NCI-H1105 (cell line): ENCODE results near the gene ADD1.

ENCODE experiments used
- DNase-seq: peaks from one replicate; lab custom pipeline; 2025; lab: John Stamatoyannopoulos, UW

ADD1 gene

DNA sequence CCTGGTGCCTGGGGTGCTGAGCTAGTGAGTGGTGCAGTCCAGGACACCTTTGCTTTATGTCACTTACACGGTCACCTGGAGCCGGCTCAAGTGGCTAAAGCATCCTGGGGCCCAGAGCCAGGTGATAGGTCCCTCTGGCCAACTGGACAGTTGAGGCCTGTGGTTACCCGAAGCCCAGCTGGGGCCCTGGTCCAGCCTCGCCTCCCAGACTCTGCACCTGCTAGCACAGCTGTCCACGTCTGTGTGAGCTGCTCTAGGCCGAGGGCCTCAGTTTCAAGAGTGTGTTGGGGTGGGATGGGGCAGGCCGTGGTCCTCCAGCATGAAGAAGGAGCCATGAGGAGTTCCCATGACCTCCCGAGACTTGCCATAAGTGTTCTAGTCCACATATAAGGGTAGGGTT lies 7.7 kb upstream of the ADD1 start:
- DNase-seq, result no peak

DNA sequence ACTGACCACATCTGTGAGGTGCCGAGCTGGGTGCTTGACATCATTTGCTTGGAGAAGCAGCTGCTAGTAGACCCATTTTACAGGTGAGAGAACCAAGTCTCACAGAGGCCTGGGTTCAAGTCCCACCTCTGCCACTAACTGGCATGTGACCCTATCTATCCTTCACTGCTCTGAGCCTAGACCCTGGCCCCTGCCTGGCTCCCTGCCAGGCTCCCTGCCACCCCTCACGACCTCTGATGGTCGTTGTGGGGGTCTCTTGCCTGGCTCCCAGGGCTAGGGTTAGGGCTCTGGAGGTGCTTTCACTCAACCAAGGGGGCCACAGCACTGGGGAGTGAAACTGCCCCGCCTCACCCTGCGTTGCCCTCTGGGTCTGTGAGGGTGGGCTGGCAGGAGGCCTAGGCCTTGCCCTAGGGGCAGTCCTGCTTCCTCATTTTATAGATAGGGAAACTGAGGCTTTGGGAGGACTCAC lies 7.2 kb upstream of the ADD1 start:
- no peak for DNase-seq

DNA sequence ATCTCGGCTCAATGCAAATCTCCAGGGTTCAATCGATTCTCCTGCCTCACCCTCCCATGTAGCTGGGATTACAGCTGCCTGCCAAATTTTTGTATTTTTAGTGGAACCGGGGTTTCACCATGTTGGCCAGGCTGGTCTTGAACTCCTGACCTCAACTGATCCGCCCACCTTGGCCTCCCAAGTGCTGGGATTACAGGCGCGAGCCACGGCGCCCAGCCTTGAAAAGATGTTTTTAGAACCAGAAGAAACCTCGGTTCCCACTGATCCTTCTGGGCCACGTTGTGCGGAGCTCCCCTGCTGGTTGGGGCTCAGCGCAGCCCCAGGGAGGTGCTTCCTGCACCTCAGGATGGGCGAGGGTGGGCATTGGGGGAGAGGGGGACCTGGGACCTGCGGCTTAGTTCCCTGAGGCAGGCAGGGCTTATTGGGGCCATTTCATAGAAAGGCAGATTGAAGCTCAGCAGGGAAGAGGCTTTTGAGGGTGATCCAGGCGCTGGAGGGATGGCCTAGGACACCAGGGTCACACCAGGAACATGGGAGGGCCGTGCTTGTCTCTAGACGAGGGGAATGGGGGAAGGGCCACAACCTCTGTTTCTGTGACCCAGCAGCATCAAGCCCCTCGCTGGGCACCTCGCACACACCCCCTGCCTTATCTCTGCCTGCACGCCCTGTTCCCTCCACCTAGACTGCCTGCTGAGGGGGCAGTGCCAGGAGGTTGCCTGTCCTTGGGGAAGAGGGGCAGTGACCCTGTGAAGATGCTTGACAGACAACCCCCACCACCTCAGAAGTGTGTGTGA lies 6.3 kb upstream of the ADD1 start:
- DNase-seq, result no peak

DNA sequence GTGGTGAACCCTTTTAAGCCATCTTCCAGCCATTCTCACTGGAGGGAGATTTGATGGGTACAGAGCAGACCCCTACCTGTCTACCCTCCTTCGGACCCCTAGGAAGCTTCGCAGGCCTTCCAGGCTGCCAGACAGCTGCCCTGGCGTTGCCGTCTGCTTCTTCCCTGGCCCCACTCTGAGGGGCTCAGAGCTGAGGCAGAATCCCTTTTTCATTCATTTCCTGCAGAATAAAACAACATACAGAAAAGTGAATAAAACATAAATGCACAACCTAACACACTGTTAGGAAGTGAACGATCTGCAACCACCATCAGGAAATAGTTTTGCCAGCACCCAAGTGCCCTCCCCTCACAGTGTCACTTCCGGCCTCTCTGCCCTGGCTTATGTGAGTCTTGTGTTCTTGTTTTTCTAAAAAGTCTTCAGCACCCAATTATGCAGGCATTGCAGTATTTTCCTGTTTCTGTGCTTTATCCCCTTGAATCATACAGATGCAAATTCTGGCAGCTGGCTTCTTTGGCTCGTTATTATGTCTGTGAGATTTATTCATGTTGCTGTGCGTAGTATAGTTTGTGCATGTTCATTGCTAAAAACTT lies 5.6 kb upstream of the ADD1 start:
- DNase-seq, result no peak

DNA sequence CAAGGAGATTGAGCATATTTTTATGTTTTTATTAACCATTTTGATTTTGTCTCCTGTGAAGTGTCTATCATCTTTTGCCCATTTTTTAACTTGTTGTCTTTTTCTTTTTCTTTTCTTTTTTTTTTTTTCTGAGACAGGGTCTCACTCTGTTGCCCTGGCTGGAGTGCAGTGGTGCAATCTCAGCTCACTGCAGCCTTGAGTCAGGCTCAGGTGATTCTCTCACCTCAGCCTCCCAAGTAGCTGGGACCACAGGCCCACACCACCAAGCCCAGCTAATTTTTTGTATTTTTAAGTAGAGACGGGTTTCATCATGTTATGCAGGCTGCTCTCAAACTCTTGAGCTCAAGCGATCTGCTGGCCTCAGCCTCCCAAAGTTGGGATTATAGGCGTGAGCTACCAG lies 4.6 kb upstream of the ADD1 start:
- DNase-seq, result no peak

DNA sequence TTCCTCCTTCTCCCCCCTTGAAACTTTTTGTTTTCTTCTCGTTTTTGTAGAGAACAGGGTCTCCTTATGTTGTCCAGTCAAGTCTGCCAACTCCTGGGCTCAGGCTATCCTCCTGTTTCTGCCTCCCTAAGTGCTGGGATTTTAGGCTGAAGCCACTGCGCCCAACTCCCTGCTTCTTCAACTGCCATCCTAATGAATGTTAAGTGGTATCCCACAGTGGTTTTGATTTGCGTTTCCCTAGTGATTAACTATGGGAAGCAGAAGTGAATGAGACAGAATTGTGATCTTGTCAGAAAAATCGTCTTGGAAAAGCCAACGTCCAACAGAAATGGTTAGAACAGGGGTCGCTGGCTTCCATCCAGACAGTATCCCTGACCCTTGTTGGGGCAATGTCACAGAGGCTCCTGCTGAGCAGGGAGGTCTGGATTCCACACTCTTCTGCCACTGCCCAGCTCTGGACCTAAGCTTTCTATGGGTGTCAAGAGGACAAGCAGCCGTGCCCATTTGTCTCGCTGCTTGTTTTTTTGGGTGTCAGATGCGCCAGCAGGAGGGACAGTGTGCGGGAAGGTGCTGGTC lies 869 bp upstream of the ADD1 start:
- no peak for DNase-seq

DNA sequence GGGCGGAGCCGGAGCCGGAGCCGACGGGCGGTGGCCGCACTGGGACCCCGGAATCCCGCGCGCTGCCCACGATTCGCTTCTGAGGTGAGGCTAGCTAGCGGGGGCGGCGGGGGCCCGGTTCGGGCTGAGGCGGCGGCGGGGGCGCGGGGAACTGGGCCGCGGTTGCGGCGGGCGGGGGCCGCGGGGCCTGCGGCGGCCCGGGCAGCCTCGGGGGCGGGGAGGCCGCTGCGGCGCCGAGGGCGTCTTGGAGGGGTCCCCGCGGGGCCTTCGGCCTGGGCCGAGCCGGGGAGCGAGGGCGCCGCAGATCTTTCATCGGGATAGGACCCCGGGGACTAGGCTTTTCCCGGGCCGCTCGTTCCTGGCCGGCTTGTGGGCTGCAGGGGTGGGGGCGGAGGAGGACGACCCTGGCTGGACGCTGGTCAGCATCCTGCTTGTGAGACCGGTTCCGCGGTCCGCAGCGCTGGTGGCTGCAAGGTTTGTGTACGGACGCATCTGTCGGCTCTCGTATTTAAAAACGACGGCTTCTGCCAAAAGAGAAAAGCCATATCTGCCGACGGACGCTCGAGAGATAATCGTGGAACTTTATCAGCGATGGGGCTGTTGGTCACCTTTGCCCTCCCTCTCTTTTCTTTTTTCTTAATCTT lies 419 bp downstream of the ADD1 start:
- DNase-seq, result no peak

DNA sequence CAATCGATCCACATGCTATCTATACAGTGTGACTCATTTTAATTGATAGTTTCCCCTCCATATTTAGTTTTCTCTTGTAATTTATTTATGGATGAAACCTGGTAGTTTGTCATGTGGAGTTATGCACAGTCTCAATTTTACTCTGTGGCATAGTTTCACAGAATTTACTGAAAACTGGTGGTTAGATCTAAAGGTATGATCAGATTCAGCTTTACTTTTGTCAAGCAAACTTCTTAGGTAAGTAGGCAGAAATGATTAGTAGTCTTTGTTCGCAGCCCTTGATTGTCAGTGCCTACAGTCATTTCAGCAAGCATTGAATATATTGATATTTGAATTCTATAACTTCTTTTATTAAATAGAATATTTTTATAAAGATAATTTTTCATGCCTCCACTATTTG lies 2.5 kb downstream of the ADD1 start:
- no peak for DNase-seq

DNA sequence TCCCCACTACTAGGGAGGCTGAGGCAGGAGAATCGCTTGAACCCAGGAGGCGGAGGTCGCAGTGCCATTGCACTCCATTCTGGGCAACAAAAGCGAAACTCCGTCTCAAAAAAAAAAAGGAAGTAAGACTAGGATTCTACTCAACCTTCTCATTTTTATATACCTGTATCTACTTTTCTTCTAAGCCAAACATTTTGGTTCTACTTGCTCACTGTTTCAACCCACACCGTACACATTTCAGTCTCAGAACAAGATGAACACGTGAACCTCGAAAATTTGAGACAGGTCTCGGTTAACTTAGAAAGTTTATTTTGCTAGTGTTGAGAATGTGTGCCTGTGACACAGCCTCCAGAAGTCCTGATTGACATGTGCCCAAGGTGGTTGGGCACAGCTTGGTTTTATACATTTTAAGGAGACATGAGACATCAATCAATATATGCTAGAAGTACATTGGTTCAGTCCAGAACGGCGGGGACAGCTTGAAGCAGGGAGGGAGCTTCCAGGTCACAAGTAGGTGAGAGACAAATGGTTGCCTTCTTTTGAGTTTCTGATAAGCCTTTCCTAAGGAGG lies 3.7 kb downstream of the ADD1 start:
- no peak for DNase-seq

DNA sequence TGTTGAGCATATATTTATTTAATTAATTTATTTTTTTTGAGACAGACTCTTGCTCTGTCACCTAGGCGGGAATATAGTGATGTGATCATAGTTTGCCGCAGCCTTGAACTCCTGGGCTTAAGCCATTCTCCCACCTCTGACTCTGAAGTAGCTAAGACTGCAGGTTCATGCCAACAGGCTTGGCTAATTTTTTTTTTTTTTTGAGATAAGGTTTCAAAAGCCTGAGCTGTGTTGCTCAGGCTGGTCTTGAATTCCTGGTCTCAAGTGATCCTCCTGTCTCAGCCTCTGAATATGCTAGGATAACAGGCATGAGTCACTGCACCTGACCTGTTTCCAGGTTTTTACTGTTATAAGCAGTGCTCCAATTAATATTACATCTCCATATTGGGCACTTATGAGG lies 4.8 kb downstream of the ADD1 start:
- no peak for DNase-seq

DNA sequence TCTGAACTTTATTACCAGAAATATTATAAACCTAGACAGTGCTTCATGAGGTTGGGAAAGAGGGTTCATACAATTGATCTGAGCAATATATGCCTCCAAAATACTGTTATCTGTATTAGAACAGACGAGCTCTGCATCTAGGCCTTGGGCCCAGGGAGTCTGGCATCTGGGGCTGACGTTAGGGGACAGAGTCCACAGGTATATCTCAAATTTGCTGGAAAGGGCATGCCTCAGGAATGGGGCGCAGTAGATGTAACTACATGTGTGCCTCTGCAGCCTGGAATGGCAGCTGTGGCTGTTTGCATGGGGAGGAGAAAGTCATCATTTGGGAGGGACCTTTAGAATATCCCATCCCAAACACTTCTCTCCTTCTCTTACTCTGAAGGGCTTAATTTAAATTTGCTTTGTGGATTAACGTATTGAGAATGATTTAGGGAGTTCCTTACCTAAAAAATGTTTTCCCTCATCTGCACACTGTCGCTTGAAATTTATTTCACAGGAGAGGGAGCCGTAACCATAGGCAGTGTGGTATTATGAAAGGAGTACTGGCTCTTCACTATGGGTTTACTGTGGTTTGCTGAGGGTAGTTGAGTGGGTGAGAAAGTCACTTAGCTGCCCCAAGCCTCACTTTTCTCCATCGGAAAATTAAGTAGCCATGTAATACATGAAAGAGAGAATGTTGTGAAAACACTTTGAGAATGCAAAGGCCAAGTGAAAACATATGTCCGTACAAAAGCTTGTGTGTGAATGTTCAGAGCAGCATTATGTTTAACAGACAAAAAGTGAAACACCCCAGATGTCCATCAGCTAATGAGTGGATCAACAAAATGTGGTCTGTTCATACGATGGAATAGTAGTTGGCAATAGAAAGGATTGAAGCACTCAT lies 5.9 kb downstream of the ADD1 start:
- no peak for DNase-seq

DNA sequence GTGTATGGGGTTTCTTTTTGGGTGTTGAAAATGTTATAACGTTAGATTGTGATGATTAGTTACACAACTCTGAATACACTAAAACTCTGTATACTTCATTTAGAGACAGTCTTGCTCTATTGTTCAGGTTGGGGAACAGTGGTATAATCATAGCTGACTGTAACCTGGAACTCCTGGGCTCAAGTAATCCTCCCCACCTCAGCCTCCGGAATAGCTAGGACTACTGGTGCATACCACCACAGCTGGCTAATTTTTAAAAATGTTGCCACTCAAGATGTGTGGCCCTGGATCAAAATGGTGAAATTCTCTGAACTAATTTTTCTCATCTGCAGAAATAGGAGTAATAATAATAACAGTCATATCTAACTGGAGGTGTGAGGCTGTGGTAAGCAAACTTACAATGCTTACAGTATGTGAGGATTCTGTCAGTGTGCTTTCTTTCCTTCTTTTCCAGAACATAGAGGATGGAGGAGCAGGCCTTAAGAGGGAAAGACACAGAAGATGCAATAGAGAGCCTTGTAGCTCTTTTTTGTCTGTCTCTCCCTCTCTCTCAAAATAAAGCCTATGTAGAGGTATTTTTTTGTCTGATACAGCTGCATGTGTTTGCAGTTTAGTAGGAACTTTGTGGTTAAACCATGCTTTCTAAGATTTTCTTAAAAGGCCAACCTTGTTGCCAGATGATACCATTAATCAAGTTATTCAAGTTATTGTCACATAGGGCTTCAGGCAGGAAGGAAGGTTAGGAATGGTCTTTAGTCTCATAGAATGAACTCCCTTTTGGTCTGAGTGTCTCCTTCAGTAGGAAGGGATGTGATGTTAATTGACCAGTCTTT lies 7.5 kb downstream of the ADD1 start:
- no peak for DNase-seq

DNA sequence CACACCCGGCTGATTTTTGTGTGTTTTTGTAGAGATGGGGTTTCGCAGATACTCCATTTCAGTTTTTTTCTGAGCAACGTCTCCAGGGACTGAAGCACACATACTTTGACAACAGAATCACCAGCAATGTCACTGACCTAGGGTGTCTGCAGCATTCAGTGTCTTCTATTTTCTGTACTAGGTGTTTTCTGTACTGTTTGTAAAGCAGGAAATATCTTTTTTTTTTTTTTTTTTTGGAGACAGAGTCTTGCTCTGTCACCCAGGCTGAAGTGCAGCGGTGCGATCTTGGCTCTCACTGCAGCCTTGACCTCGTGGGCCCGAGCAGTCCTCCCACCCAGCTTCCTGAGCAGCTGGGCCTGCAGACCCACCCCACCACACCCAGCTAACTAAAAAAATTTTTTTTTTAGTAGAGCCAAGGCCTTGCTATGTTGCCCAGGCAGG lies 8.9 kb downstream of the ADD1 start:
- DNase-seq, result no peak

DNA sequence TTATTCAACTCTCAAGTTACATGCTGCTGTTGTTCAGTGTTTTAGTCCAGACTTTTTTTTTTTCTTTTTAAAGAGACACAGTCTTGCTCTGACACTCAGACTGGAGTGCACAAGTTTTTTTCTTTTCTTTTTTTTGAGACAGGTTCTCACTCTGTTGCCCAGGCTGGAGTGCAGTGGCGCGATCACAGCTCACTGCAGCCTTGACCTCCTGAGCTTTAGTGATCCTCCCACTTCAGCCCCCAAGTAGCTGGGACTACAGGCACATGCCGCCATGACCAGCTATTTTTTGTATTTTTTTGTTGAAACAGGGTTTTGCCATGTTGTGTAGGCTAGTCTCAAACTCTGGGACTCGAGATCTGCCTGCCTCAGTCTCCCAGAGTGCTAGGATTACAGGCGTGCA lies 11.9 kb downstream of the ADD1 start:
- DNase-seq, result no peak

DNA sequence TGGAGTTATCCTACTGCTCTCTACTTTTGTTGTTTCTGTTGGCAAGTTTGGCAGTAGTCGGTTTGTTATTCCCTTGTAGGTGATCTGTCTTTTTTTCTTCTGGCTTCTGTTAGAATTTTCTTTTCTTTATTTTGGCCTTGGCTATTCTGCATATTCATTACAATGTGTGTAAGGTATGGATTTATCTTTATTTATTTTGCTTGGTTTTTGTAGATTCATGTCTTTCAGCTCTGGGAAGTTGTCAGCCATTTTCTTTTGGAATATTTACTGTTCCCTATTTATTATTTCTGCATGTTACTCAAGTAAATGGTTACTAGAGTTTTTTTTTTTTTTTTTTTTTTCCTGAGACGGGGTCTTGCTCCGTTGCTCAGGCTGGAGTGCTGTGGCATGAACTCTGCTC lies 12.6 kb downstream of the ADD1 start:
- no peak for DNase-seq

DNA sequence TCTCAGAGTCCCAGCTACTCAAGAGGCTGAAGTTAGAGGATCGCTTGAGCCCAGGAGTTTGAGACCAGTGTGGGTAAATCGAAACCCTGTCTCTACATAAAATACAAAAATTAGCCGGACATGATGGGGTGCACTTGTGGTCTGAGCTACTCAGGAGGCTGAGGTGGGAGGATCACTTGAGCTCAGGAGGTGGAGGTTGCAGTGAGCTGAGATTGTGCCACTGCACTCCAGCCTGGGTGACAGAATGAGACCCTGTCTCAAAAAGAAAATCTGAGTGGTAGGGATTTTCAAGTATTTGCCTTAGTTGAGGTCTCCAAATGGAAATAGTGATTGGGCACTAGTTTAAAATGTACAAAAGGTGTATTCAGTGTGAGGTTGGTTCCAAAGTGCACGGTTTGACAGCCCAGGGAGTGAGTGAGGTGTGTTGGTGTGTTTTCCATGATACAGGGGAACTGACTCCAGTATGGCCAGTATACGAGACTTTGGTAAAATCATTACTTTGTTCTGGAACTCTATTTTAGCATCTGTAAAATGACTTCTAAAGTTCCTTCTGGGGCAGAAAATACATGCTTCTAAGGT lies 13.8 kb downstream of the ADD1 start:
- DNase-seq, result no peak

DNA sequence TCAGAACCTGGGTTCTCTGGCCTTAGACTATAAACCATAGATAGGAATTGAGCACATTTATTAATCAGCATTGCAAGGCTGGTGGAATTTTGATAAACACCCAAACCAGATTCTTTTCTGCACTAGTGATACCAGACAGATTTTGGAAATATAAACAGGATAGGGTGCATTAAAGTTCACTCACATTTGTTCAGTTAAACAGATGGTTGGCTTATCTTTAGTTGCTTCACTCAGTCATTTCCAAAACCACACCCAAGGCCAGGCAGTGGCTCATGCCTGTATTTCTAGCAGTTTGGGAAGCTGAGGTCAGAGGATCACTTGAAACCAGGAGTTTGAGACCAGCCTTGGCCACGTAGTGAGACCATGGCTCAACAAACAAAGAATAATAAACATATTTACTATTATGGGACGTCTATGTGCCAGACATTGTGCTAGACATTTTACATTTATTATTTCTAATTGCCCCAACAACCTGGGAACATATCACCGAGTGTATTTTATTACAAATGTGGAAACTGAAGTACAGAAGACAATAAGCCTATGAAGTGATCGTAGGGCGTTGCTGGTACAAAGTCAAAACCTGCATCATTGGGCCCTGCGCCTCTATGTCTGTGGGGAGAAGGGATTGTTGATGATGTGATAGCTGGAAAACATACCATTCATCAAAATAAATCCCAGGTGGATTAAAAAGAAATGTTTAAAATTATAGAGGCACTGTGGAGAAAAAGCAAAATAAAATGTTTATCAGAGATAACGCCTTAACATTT lies 15.0 kb downstream of the ADD1 start:
- DNase-seq, result no peak

DNA sequence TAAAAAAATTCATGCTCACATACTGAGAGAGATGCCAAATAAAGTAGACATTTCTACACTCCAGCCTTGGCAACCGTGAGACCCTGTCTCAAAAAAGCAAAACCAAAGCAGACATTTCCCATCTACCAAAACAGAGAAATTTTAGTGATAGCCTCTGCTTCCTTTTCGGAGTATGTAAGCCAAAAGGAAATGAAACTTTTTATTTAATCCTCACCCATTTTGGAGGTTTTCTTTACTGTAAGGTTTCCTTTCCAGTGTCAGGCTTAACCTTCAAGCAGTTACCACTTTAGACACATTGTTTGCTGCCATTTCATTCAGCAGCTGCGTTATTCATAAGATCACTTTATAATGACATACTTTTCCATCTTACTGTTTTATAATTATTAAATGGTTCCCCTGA lies 15.9 kb downstream of the ADD1 start:
- no peak for DNase-seq
